ENCODE results near the gene CAP1. TPM values are rescaled to one million over a fixed set of nuclear protein-coding genes. Genes with fewer than 3 reads are reported as not detected.
"Not testable (repeated sequence)": the region's sequence is repeated elsewhere in the genome, so short reads cannot be mapped to it uniquely, and the experiment has no call there.

CAP1 gene
- polyA plus RNA-seq, result 100 to 1,000 TPM in 1 of 2 donors, 10 to 100 TPM in 1; 72.0 to 168 TPM

DNA sequence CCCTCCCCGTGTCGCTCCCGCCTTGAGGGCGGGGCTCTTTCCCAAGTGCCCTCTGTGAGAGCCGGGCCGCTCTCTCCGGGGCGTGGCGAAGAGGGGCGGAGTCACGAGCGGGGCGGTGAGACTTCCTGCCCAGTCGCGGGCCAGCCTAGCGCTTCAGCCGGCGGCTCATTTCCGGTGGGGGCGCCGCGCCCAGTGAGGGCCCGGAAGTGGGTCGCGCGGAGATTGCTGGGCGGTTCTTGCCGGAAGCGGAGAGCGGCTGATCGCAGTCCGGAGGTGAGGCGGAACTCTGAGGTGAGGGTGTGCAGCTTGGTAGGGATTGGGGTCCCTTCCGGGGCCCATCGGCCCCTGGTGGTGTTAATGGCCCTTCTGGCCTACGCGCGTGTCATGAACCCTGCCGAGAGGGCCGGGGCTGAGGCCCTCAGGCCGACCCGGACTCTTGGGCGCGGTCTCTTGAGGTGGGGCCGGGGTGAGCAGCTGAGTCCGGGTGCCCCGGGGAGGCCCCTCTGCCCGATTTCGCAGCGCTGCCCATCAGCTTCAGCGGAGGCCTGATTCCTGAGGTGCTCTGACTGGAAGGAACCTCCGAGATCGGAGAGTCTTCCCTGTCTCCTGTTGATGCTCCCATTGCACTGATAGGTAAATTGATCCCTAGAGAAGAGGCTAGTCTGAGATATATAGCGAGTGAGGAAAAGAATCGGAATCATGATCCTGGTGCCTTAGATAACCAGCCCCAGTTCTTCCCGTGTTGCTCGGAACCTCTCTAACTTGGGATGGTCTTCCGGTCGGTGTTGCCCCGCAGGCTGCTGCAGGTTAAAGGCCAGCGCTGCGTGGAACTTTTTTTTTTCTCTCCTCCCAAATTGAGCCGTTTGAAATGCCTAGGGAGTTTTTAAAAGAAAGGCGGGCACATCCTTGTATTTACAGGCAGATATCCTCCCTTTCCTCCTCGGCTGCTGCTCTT, at the start of gene CAP1:
CAP1 (plus strand) TSS at position 219 of the 955 bp plus-strand sequence. CDS start 18,618 bp downstream, outside the sequence.
- no peaks in the 10 kb centered on the region for H3K4me1 ChIP-seq (ENCODE audit: control insufficient read depth in 2 of 2, insufficient read depth in 2 of 2, low read length in 1 of 2)
- H3K27ac ChIP-seq (ENCODE audit: low read depth in 2 of 2, low read length in 1 of 2), result peak within 1 kb of the TSS; percentile 97
- 0% methylated on average over 61 to 65 of the region's 65 CpGs for WGBS, 2 donors
- H3K4me3 ChIP-seq (ENCODE audit: low read depth in 1 of 2, low read length in 2 of 2), result peak within 1 kb of the TSS; percentile 93 to 96
- H3K27me3 ChIP-seq (ENCODE audit: control insufficient read depth in 1 of 2, insufficient read depth in 2 of 2, low read length in 2 of 2), result no peaks in the 10 kb centered on the region
- H3K36me3 ChIP-seq (ENCODE audit: control insufficient read depth in 2 of 2, insufficient read depth in 2 of 2, low read length in 1 of 2), result no peaks in the 10 kb centered on the region
- H3K9me3 ChIP-seq (ENCODE audit: control insufficient read depth in 2 of 2, insufficient read depth in 1 of 2, low read depth in 1 of 2, low read length in 1 of 2), result no peaks in the 10 kb centered on the region

DNA sequence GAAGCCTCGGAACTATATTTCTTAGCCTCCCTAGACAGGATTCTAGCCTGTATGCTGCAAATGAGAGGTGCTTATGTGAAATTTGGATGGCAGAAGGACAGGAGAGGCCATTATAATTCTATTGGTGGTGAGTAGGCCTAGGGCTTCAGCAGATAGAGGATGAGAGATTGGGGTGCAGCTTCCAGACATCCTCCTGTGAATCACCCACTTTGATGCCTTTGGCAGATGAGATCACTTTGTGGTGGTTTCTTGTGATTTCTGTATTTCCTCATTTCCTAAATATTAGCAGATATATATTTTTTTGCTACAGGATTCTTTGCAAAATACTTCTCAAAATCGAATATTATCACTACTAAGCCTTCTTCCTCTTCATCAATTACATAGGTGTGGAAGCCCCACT, 48.3 kb upstream of the CAP1 start:
- WGBS, 2 donors, result 82 to 83% methylated on average over 2 of the region's 2 CpGs
- Histone ChIP-seq H3K27ac (ENCODE audit: low read depth in 2 of 2, low read length in 1 of 2) (no peak overlapping the region), H3K4me3 (ENCODE audit: low read depth in 1 of 2, low read length in 2 of 2) (no peak overlapping the region), H3K4me1 (ENCODE audit: control insufficient read depth in 2 of 2, insufficient read depth in 2 of 2, low read length in 1 of 2) (no peaks in the 10 kb centered on the region), H3K36me3 (ENCODE audit: control insufficient read depth in 2 of 2, insufficient read depth in 2 of 2, low read length in 1 of 2) (no peaks in the 10 kb centered on the region), H3K27me3 (ENCODE audit: control insufficient read depth in 1 of 2, insufficient read depth in 2 of 2, low read length in 2 of 2) (no peaks in the 10 kb centered on the region), H3K9me3 (ENCODE audit: control insufficient read depth in 2 of 2, insufficient read depth in 1 of 2, low read depth in 1 of 2, low read length in 1 of 2) (no peaks in the 10 kb centered on the region)

- Histone ChIP-seq H3K4me1 (ENCODE audit: control insufficient read depth in 2 of 2, insufficient read depth in 2 of 2, low read length in 1 of 2) (no peaks in the 10 kb centered on the region), H3K36me3 (ENCODE audit: control insufficient read depth in 2 of 2, insufficient read depth in 2 of 2, low read length in 1 of 2) (no peaks in the 10 kb centered on the region), H3K27ac (ENCODE audit: low read depth in 2 of 2, low read length in 1 of 2) (no peak overlapping the region), H3K4me3 (ENCODE audit: low read depth in 1 of 2, low read length in 2 of 2) (no peak overlapping the region), H3K27me3 (ENCODE audit: control insufficient read depth in 1 of 2, insufficient read depth in 2 of 2, low read length in 2 of 2) (no peaks in the 10 kb centered on the region), H3K9me3 (ENCODE audit: control insufficient read depth in 2 of 2, insufficient read depth in 1 of 2, low read depth in 1 of 2, low read length in 1 of 2) (no peaks in the 10 kb centered on the region)
- 90 to 97% methylated on average over 5 of the region's 5 CpGs for WGBS, 2 donors
These were observed 47.6 kb upstream of the CAP1 start for GRCh38 chr1:39992888-39993287.

GRCh38 chr1:39995973-39996393, 44.5 kb upstream of the CAP1 start:
- WGBS, 2 donors, result 86% methylated on average over 1 of the region's 1 CpG
- H3K27me3 ChIP-seq (ENCODE audit: control insufficient read depth in 1 of 2, insufficient read depth in 2 of 2, low read length in 2 of 2), result no peaks in the 10 kb centered on the region
- no peak overlapping the region for H3K27ac ChIP-seq (ENCODE audit: low read depth in 2 of 2, low read length in 1 of 2)
- H3K4me1 ChIP-seq (ENCODE audit: control insufficient read depth in 2 of 2, insufficient read depth in 2 of 2, low read length in 1 of 2), result no peaks in the 10 kb centered on the region
- H3K4me3 ChIP-seq (ENCODE audit: low read depth in 1 of 2, low read length in 2 of 2), result no peak overlapping the region
- no peaks in the 10 kb centered on the region for H3K9me3 ChIP-seq (ENCODE audit: control insufficient read depth in 2 of 2, insufficient read depth in 1 of 2, low read depth in 1 of 2, low read length in 1 of 2)
- no peaks in the 10 kb centered on the region for H3K36me3 ChIP-seq (ENCODE audit: control insufficient read depth in 2 of 2, insufficient read depth in 2 of 2, low read length in 1 of 2)

- no peaks in the 10 kb centered on the region for H3K9me3 ChIP-seq (ENCODE audit: control insufficient read depth in 2 of 2, insufficient read depth in 1 of 2, low read depth in 1 of 2, low read length in 1 of 2)
- no peaks in the 10 kb centered on the region for H3K36me3 ChIP-seq (ENCODE audit: control insufficient read depth in 2 of 2, insufficient read depth in 2 of 2, low read length in 1 of 2)
- no peak overlapping the region for H3K4me3 ChIP-seq (ENCODE audit: low read depth in 1 of 2, low read length in 2 of 2)
- H3K27me3 ChIP-seq (ENCODE audit: control insufficient read depth in 1 of 2, insufficient read depth in 2 of 2, low read length in 2 of 2), result no peaks in the 10 kb centered on the region
- no peak overlapping the region for H3K27ac ChIP-seq (ENCODE audit: low read depth in 2 of 2, low read length in 1 of 2)
- no peaks in the 10 kb centered on the region for H3K4me1 ChIP-seq (ENCODE audit: control insufficient read depth in 2 of 2, insufficient read depth in 2 of 2, low read length in 1 of 2)
These were observed 44.0 kb upstream of the CAP1 start for GRCh38 chr1:39996396-39997004.

- Histone ChIP-seq H3K27me3 (ENCODE audit: control insufficient read depth in 1 of 2, insufficient read depth in 2 of 2, low read length in 2 of 2) (no peaks in the 10 kb centered on the region), H3K4me3 (ENCODE audit: low read depth in 1 of 2, low read length in 2 of 2) (no peak overlapping the region), H3K27ac (ENCODE audit: low read depth in 2 of 2, low read length in 1 of 2) (no peak overlapping the region), H3K36me3 (ENCODE audit: control insufficient read depth in 2 of 2, insufficient read depth in 2 of 2, low read length in 1 of 2) (no peaks in the 10 kb centered on the region), H3K4me1 (ENCODE audit: control insufficient read depth in 2 of 2, insufficient read depth in 2 of 2, low read length in 1 of 2) (no peaks in the 10 kb centered on the region), H3K9me3 (ENCODE audit: control insufficient read depth in 2 of 2, insufficient read depth in 1 of 2, low read depth in 1 of 2, low read length in 1 of 2) (no peaks in the 10 kb centered on the region)
- 25 to 29% methylated on average over 2 of the region's 2 CpGs for WGBS, 2 donors
These were observed 39.1 kb upstream of the CAP1 start for GRCh38 chr1:40001456-40001855.

GRCh38 chr1:40003156-40004093, 37.1 kb upstream of the CAP1 start:
- 78% methylated on average over 10 of the region's 10 CpGs for WGBS, 2 donors
- Histone ChIP-seq H3K27me3 (ENCODE audit: control insufficient read depth in 1 of 2, insufficient read depth in 2 of 2, low read length in 2 of 2) (no peaks in the 10 kb centered on the region), H3K36me3 (ENCODE audit: control insufficient read depth in 2 of 2, insufficient read depth in 2 of 2, low read length in 1 of 2) (no peaks in the 10 kb centered on the region), H3K27ac (ENCODE audit: low read depth in 2 of 2, low read length in 1 of 2) (no peak overlapping the region), H3K9me3 (ENCODE audit: control insufficient read depth in 2 of 2, insufficient read depth in 1 of 2, low read depth in 1 of 2, low read length in 1 of 2) (no peaks in the 10 kb centered on the region), H3K4me3 (ENCODE audit: low read depth in 1 of 2, low read length in 2 of 2) (no peak overlapping the region), H3K4me1 (ENCODE audit: control insufficient read depth in 2 of 2, insufficient read depth in 2 of 2, low read length in 1 of 2) (no peaks in the 10 kb centered on the region)

DNA sequence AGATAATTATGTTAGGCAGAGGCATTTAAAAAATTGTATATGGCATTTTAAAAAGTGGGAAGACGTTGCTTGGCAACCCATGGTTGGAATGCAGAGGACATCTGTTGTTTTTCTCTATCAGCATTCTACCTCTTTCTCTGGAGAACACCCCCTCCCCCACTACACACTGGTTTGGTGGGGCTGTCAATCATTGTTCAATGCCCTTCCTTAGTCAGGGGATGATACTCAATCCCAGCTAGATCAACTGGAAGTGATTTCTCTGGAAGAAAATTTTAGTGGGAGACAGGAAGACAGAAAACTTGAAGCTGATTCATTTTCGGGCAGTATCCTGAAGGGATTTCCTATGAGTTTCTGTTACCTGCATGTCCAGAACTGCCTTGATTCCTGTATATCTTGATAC, 35.7 kb upstream of the CAP1 start:
- Histone ChIP-seq H3K9me3 (ENCODE audit: control insufficient read depth in 2 of 2, insufficient read depth in 1 of 2, low read depth in 1 of 2, low read length in 1 of 2) (no peaks in the 10 kb centered on the region), H3K4me3 (ENCODE audit: low read depth in 1 of 2, low read length in 2 of 2) (no peak overlapping the region), H3K4me1 (ENCODE audit: control insufficient read depth in 2 of 2, insufficient read depth in 2 of 2, low read length in 1 of 2) (no peaks in the 10 kb centered on the region), H3K36me3 (ENCODE audit: control insufficient read depth in 2 of 2, insufficient read depth in 2 of 2, low read length in 1 of 2) (no peaks in the 10 kb centered on the region), H3K27me3 (ENCODE audit: control insufficient read depth in 1 of 2, insufficient read depth in 2 of 2, low read length in 2 of 2) (no peaks in the 10 kb centered on the region), H3K27ac (ENCODE audit: low read depth in 2 of 2, low read length in 1 of 2) (no peak overlapping the region)
- WGBS, 2 donors, result 38 to 41% methylated on average over 2 of the region's 2 CpGs

DNA sequence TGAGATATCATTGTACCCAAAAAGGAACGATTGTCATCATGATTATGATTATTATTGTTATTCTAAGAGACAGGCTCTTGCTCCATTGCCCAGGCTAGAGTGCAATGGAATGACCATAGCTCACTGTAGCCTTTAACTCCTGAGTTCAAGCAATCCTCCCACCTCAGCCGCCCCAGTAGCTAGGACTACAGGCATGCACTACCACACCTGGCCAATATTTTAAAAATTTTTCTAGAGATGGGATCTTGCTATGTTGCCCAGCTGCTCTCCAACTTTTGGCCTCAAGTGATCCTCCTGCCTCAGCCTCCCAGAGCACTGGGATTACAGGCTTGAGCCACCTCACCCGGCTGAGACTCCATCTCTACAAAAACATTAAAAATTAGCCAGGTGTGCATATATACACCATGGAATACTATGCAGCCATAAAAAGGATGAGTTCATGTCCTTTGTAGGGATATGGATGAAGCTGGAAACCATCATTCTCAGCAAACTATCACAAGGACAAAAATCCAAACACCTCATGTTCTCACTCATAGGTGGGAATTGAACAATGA, 33.0 kb upstream of the CAP1 start:
- H3K27ac ChIP-seq (ENCODE audit: low read depth in 2 of 2, low read length in 1 of 2); H3K27me3 ChIP-seq (ENCODE audit: control insufficient read depth in 1 of 2, insufficient read depth in 2 of 2, low read length in 2 of 2); H3K36me3 ChIP-seq (ENCODE audit: control insufficient read depth in 2 of 2, insufficient read depth in 2 of 2, low read length in 1 of 2); H3K4me1 ChIP-seq (ENCODE audit: control insufficient read depth in 2 of 2, insufficient read depth in 2 of 2, low read length in 1 of 2); H3K9me3 ChIP-seq (ENCODE audit: control insufficient read depth in 2 of 2, insufficient read depth in 1 of 2, low read depth in 1 of 2, low read length in 1 of 2); H3K4me3 ChIP-seq (ENCODE audit: low read depth in 1 of 2, low read length in 2 of 2): not testable (repeated sequence)
- 84 to 92% methylated on average over 3 of the region's 3 CpGs for WGBS, 2 donors

All from esophagus (tissue), 2 donors.